SK-N-MC (cell line): ENCODE measurements around the gene KIF1C.

Source experiments
- EZH2 ChIP-seq: fragments of 200-600 bp; sonication (generic); IDR thresholded peaks from one replicate; pipeline ENCODE4 v1.6.1; 2017; ENCODE audit warnings: antibody characterized with exemption
- POLR2AphosphoS5 ChIP-seq: IDR thresholded peaks from 2 replicates; pipeline ENCODE4 v1.6.1; 2012; ENCODE audit warnings: mild to moderate bottlenecking, low read depth, low read length, borderline replicate concordance

- TF ChIP-seq POLR2AphosphoS5 (no peak), EZH2 (no peak)
These were observed 51.6 kb downstream of the KIF1C start for GRCh38 chr17:5049314-5049841.
